Thyroid gland (tissue), 4 donors: Measurements from ENCODE around the gene EXPH5. TPM values are rescaled to one million over a fixed set of nuclear protein-coding genes. Genes with fewer than 3 reads are reported as not detected.

Experiments
- DNase-seq, 2 donors: peaks; one replicate each; pipeline ENCODE4 v3.0.0-alpha.2; 2019
- H3K27ac ChIP-seq, 3 donors: fragments of 200-600 bp; sonication (generic); 1 replicate in 2 of 3; 2 replicates in 1 of 3; pipeline ENCODE4 v1.5.1; 2016 to 2019; ENCODE audit warnings: mild to moderate bottlenecking in 1 of 3, moderate library complexity in 1 of 3
- H3K27me3 ChIP-seq: fragments of 200-600 bp; sonication (generic); one replicate; pipeline ENCODE4 v1.5.1; 2019
- H3K36me3 ChIP-seq, 2 donors: fragments of 200-600 bp; sonication (generic); one replicate each; pipeline ENCODE4 v1.5.1; 2016 to 2019
- H3K4me1 ChIP-seq, 2 donors: fragments of 200-600 bp; sonication (generic); one replicate each; pipeline ENCODE4 v1.5.1; 2017 to 2019
- H3K4me3 ChIP-seq, 3 donors: fragments of 200-600 bp; sonication (generic); replicated peaks in 1 of 3; 1 replicate in 2 of 3; 2 replicates in 1 of 3; pipeline ENCODE4 v1.5.1; 2016; ENCODE audit warnings: mild to moderate bottlenecking in 1 of 3
- H3K9me3 ChIP-seq: fragments of 200-600 bp; sonication (generic); one replicate; pipeline ENCODE4 v1.5.1; 2017
- CTCF ChIP-seq, 6 experiments: fragments of 200-600 bp in 3 of 6; fragments of 450-650 bp in 3 of 6; sonication (generic) in 3 of 6; IDR thresholded peaks; one replicate each; pipeline ENCODE4 v1.5.1; 2016 to 2019; ENCODE audit warnings: antibody characterized with exemption in 6 of 6, mild to moderate bottlenecking in 2 of 6, inconsistent platforms in 1 of 6, moderate library complexity in 1 of 6
- POLR2A ChIP-seq, 2 donors: fragments of 450-650 bp; IDR thresholded peaks; one replicate each; pipeline ENCODE4 v1.6.1; 2017; ENCODE audit warnings: antibody characterized with exemption in 2 of 2, mild to moderate bottlenecking in 2 of 2, moderate library complexity in 1 of 2
- WGBS, 2 donors: methylation state at CpG; one replicate each; pipeline ENCODE4 v1.1.5; 2017; 5-methylcytosine and 5-hydroxymethylcytosine counted together
- intact Hi-C: fragments of 100-400 bp; cut with DNase I; formaldehyde crosslinking; loops from one replicate; pipeline ENCODE4 v1.15.1; 2023
- total RNA-seq, 4 donors: library from RNA; depleted of rRNA; stranded (reverse); fragments of >200 nt; gene quantifications; one replicate each; pipeline ENCODE4 v1.2.3, GENCODE V29; 2016

EXPH5 gene
- total RNA-seq, 4 donors from 2014 or later = 4.5 to 12.2 (median 6.3) TPM

- Histone ChIP-seq H3K4me1 (peaks cover 0 to 16% of the 10 kb centered on the region in 2 donors), H3K4me3 (no peak overlapping the region), H3K27me3 (no peaks in the 10 kb centered on the region), H3K27ac (no peak overlapping the region), H3K9me3 (no peaks in the 10 kb centered on the region), H3K36me3 (no peaks in the 10 kb centered on the region)
- no peak for TF ChIP-seq POLR2A (IDR thresholded peaks at IDR 0.05)
- no peak for TF ChIP-seq CTCF (IDR thresholded peaks at IDR 0.05)
- 66 to 68% methylated on average over 5 of the region's 5 CpGs for WGBS, 2 donors
- DNase-seq = peak in 1 of 2 donors; percentile 12
- intact Hi-C loops = no loop called here
Measured at GRCh38 chr11:108562746-108563581, 30.6 kb downstream of the EXPH5 start.

- H3K27ac ChIP-seq = no peak overlapping the region
- DNase-seq = no peak
- WGBS, 2 donors = 53 to 59% methylated on average over 3 of the region's 3 CpGs
- no peaks in the 10 kb centered on the region for H3K9me3 ChIP-seq
- H3K4me3 ChIP-seq = no peak overlapping the region
- peaks cover 0 to 16% of the 10 kb centered on the region in 2 donors for H3K4me1 ChIP-seq
- TF ChIP-seq CTCF (IDR thresholded peaks at IDR 0.05) = no peak
- no peak for TF ChIP-seq POLR2A (IDR thresholded peaks at IDR 0.05)
- intact Hi-C loops = no loop called here
- no peaks in the 10 kb centered on the region for H3K27me3 ChIP-seq
- no peaks in the 10 kb centered on the region for H3K36me3 ChIP-seq
Measured at GRCh38 chr11:108561535-108561991, 32.0 kb downstream of the EXPH5 start.

- Histone ChIP-seq H3K4me3 (no peak overlapping the region), H3K27me3 (no peaks in the 10 kb centered on the region), H3K27ac (no peak overlapping the region), H3K4me1 (peaks cover 0 to 11% of the 10 kb centered on the region in 2 donors), H3K9me3 (no peaks in the 10 kb centered on the region), H3K36me3 (no peaks in the 10 kb centered on the region)
- no peak for DNase-seq
- intact Hi-C loops = no loop called here
- WGBS, 2 donors = 70 to 73% methylated on average over 2 of the region's 2 CpGs
- no peak for TF ChIP-seq CTCF (IDR thresholded peaks at IDR 0.05)
Measured at GRCh38 chr11:108559904-108560303, 33.7 kb downstream of the EXPH5 start.

GRCh38 chr11:108559340-108559739 lies 34.2 kb downstream of the EXPH5 start:
- intact Hi-C loops = no loop called here
- no peaks in the 10 kb centered on the region for H3K36me3 ChIP-seq
- WGBS, 2 donors = 39 to 48% methylated on average over 2 of the region's 2 CpGs

More at GRCh38 chr11:108559340-108559739, 34.2 kb downstream of the EXPH5 start:
- DNase-seq = no peak
- Histone ChIP-seq H3K9me3 (no peaks in the 10 kb centered on the region), H3K4me3 (no peak overlapping the region), H3K27ac (no peak overlapping the region), H3K27me3 (no peaks in the 10 kb centered on the region), H3K4me1 (peaks cover 0 to 11% of the 10 kb centered on the region in 2 donors)
- no peak for TF ChIP-seq CTCF (IDR thresholded peaks at IDR 0.05)
- TF ChIP-seq POLR2A (IDR thresholded peaks at IDR 0.05) = no peak
